CD4-positive, alpha-beta T cell treated with Interleukin-17A for 1 hour (primary cell): ENCODE results near the gene CGNL1.

ENCODE experiments used
- DNase-seq: peaks from one replicate; pipeline ENCODE4 v3.0.0-alpha.2; 2020

The CGNL1 gene

DNA sequence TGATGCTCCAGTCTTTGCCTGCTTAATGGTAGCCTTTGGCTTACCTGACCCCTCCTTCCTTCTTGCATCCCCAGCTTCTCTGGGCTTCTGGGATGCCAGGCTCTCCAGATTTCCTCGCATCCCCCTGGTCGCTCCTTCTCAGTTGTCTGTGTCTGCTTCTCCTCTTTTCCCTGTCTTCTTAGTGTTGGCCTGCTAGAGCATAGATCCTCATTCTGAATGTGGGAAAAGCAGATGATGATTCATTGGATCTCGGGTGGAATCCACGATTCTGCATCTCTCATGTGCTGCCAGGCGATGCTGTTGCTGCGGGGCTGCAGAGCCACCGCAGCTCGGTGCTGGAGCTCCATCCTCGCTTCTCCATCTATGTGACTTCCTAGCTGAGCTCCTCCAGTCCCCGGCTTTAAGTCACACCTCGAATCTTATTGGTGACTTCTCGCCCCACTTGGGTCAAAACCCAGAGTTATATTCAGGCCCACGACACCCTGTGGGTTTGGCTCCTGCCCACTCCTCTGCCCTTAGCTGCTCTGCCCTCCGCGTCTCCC, 47.4 kb downstream of the CGNL1 start:
- no peak for DNase-seq

DNA sequence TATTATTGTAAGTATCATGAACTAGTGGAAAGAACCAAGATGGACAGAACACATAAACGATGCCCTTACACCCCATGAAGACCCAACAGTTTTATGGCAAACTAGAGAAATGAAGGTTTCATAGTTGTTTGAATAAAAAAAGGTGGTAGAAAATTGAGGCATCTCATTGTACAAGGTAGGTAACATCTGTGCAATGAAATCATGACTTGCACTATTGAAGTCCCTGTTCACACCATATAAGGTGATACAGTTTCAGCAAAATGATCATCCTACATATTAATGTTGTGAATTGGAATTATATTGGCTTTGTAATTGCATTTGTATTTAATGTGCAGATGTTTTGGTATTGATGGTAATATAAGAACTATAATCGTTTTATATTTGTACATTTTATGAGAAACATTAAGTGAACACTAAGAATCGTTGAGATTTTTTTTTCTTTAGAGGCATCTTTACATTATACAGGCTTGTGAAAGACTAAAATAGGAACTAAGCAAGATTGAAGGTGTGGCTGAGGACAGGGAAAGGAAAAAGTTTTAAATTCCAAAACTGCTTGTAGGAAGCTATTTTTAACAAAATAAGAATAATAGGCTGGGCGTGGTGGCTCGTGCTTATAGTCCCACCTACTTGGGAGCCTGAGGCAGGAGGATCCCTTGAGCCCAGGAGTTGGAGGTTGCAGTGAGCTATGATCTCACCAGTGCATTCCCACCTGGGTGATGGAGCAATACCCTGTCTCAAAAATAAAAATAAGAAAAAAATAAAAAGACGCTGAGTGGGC, 48.5 kb downstream of the CGNL1 start:
- no peak for DNase-seq

DNA sequence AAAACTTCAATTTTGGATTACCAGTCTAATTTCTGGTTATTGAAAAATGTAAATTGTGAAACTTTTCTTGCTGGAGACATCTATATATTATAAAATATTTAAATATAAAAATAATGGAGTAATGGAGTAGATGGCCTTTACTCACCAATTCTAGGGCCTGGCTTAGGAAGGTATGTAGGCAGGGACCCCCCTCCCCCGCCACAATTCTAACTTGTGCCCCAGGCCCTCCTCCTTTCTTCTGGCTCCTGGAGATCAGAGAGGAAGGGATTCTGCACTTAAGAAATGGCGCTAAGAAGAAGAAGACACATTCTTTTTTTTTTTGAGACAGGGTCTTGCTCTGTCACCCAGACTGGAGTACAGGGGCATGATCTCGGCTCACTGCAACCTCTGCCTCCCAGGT, 49.5 kb downstream of the CGNL1 start:
- DNase-seq = no peak

DNA sequence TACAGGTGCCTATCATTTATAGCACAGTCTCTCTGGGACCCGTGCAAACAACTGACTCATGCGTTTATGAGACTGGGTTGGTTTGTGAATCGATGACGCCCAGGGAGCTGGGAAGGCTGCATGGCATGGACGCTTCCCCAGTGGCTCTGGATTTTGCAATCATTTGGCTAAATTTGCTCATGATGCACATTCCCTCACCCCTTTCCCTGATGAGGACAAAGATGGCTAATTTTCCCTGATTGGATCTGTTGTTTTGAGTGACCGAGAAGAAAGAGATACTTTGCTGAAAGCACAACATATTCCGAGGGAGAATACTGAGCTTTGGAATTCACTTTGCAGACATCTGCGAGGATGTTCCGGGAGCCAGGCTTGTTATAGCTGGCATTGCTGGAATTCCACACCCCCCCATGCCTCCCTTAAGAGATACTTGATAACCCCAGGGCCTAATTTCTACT, 51.1 kb downstream of the CGNL1 start:
- no peak for DNase-seq

DNA sequence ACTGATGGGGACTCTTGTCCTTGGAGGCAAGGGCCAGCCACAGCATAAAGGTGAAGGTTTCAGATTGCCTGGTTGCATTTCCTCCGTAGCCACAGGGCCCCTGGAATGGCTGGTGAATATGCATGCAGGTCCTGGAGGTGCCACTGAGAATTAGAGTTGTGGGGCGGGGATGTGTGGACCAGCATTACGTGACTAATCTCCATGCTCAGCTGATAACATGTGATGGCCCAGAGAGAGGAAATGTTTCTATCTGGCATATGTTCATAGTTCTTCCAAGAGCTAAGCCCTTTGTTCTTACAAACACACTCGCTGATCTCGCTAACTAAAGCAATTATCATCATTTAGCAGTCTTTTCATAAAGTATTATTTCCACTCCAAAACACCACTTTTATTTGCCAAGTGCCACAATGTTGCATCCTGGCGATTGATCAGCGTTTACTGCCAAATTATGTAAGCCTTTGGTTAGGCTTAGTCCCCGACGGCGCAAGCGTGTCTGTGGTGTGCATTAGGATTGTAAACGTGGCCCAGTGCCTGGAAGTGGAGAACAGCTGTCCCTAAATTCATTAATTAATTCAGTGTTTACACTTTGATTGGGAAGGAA, 55.9 kb downstream of the CGNL1 start:
- no peak for DNase-seq

DNA sequence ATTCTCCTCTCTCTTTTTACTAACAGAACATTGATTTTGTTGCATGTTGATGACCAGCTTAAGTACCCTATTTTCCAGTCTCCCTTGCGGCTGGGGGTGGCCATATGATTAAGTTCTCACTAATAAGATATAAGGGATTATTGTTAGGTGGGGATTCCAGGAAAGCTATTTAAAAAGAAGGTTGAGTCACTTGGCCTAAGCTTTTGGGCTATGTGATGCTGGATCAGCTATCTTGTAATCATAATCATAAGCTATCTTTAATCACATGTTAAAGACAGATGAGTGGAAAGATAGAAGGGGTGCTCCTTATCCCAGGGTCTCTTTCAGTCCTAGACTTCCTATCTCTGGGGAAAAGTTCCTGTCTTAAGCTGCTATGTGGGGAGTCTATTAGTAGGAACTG, 59.9 kb downstream of the CGNL1 start:
- no peak for DNase-seq

DNA sequence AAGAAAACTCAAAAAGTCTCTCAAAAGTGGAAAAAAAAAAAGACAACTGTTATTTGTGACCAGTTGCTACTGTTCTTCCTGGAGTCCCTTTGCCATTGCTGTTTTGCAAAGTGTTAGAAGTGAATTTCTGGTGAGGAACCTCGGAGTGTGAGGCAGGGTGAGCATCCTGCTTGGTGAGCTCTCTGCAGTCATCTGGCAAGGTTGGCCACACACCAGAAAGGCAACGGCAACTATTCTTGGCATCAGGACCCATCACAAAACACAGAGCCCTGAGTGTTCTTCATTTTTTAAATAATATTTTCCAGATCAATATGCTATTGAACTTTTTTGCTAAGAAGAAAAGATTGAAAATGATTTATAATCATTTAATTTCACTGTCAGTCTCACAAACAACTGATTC, 60.7 kb downstream of the CGNL1 start:
- no peak for DNase-seq

DNA sequence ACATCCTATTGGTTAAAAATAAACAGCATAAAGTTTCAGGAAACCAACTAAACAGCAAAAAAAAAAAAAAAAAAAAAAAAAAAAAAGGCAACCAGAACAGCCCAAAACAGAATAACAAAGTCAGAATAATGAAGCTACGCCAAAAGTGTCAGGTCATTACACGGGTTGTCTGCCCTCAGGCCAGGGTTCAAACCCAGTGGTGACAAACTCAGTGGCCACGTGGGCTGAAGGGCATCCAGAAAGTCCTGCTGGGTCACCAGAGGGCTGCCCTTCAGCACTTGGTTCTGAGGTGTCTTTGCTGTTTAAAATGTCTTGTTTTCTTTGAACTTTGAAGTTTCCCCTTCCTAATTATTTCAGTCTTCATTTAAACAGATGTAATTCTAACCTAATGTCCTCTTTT, 61.3 kb downstream of the CGNL1 start:
- DNase-seq = no peak

DNA sequence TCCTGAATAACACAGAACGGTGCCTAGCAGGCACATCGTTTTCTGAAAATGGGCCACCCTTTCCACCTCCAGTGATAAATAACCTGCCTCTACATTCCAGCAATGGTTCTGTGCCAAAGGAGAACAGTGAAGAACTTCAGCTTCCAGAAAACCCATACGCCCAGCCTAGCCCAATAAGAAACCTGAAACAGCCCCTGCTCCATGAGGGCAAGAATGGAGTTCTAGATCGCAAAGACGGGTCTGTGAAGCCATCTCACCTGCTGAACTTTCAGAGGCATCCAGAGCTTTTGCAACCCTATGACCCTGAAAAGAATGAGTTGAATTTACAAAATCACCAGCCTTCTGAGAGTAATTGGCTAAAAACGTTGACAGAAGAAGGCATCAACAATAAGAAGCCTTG, 61.9 kb downstream of the CGNL1 start:
- no peak for DNase-seq

DNA sequence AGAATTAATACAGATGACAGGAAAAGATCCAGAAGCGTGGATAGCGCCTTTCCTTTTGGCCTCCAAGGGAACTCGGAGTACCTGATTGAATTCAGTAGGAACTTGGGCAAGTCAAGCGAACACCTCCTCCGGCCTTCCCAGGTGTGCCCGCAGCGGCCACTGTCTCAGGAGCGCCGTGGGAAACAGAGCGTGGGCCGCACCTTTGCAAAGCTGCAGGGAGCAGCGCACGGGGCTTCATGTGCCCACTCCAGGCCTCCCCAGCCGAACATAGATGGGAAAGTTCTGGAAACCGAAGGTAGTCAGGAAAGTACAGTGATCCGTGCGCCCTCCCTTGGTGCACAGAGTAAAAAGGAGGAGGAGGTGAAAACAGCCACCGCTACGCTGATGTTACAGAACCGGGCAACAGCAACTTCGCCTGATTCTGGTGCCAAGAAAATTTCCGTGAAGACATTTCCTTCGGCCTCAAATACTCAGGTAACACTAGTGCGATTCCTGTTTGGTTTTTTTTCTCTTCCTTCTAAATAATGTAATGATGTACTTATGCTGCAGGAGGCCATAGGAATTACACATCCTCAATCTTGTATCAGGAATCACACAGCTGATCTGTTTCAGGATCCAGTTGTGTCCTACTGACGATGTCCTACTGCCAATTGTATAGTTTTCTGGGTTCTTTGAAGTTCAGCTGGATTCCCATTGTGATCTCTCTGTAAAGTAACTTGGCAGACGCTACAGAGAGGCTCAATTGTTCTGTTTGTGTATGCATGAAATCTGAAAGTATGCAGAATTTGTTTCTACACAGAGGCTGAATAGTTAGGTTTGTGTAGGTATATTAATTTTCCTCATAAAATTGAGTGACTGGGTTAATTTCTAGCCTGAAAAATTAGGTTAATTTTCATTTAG, 63.1 kb downstream of the CGNL1 start:
- no peak for DNase-seq

DNA sequence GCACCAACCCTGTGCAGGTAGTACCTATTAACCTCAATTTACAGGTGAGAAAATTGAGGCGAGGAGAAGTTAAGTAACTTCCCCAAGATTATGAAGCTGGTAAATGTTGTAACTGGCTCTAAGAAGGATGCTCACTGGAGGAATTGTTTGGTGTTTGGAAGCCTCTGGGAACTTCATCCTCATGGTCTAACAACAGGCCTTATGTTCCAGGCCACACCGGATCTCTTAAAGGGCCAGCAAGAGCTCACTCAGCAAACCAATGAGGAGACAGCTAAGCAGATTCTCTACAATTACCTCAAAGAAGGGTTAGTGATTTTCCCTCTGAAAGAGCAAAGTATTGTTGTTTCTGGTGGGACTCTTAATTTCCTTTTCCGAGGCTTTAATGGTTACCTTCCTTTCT, 63.9 kb downstream of the CGNL1 start:
- no peak for DNase-seq

DNA sequence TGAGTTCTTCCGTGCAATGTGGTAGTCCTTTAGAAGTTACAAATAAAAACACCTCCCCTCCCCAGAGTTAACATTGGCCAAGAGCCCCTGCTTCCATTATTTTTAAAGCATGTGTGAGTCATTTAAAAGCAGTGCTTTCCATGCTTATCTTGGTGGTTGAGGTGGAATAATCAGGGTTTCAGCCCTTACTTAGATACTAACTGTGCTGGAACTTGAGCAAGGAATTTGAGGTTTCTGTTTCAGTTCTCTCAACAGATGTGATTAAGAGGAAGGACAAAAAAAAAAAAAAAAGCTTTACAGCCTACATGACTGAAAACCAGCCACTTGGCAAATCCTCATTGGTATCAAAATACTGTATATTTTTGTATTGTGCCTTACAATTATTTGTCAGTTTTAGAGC, 64.5 kb downstream of the CGNL1 start:
- DNase-seq = no peak

DNA sequence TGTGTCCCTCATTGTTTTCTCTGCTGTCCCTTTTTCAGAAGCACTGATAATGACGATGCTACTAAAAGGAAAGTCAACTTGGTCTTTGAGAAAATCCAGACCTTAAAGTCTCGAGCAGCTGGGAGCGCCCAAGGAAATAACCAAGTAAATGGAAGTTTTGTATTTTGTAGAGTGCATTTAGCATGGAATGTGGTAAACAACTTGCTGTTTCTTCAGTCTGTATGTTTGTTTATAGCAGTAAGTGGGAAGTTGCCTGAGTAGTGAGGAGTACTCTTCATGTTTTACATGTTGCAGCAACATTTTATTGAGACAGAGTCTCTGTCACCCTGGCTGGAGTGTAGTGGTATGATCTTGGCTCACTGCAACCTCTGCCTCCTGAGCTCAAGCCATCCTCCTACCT, 66.0 kb downstream of the CGNL1 start:
- no peak for DNase-seq

DNA sequence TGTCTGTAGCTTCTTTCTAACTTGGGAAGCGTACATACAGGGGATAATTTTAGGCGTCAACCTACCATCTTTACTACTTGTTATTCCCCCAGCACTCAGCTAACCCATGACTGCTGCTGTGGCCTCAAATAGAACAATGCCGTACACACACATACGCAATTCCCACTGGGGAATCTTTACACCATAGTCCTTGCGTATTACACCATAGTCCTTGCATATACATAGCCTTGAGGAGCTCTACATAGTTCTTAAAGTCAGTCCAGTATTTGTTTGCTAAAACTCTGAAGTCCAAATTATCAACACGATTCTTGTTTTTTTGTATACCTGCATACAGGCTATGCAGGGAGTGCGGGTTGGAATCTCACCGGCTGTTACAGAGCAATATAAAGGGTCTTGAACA, 67.2 kb downstream of the CGNL1 start:
- no peak for DNase-seq

DNA sequence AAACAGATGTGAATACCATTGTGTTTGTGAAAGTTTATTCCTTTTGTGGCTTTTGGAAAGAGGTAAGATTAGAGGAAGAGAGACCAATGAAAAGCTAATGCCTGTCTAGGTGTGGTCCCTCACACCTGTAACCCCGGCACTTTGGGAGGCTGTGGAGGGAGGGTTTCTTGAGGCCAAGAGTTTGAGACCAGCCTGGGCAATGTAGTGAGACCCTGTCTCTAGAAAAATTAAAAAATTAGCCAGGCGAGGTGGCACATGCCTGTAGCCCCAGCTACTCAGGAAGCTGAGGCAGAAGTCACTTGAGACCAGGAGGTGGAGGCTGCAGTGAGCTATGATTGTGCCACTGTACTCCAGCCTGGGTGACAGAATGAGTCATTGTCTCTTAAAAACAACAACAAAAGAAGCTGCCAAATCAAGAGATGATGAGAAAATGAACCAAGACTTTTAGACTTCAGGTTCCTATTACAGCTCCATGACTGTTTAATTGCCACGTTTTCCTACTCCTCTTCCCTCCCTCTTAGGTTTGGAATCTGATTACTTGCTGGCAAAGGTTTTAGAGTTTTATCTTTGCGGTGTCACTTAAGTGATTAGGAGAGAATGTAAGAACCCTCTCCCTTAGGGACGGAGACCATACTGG, 68.7 kb downstream of the CGNL1 start:
- DNase-seq = no peak

DNA sequence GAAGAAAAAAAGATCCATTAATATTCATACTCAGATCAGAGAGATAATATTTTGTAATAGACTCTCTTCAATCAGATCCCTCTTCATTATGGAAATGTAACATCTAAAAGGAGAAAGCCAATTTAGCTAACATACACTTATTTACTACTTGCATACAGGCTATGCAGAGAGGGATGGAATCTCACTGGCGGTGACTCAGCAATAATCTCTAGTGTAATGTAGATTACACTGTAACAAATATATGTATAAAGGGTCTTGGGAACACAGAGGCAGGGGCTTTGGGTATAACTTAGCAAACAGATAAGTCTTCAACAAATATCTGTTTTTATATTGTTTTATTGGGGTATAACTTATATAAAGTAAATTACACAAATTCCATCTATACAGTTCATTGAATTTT, 69.6 kb downstream of the CGNL1 start:
- DNase-seq = no peak

DNA sequence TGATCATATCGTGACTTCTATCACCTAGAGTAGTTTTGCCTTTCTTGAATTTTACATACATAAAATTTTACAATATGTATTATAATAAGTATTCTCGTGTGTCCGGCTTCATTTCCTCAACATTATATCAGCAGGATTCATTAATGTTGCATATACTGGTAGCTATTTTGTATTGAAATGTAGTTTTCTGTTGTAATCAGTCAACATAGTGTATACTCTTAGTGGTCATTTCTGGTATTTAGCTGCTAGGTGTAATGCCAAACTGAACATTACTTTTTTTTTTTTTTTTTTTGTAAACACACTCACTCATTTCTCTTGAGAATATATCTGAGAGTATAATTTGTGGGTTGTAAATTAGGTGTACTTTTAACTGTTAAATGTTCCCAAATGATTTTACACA, 70.1 kb downstream of the CGNL1 start:
- no peak for DNase-seq

DNA sequence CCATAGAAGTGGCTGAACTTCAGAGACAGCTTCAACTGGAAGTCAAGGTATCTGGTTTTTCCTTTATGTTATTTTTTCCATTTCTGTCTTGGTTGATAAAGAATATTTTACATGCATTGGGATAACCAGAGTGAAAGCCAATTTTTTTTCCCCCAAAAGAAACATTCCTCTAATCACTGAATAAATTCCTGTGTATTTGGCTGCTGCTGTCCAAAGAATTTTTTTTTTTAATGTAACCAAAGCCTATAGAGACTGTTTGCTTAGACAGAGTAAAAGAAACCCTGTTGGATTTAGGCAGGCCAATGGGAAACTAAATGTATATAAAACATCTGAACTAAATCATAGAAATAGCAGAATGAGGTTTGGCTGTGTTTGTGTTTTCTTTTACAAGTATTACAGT, 75.2 kb downstream of the CGNL1 start:
- DNase-seq = no peak

DNA sequence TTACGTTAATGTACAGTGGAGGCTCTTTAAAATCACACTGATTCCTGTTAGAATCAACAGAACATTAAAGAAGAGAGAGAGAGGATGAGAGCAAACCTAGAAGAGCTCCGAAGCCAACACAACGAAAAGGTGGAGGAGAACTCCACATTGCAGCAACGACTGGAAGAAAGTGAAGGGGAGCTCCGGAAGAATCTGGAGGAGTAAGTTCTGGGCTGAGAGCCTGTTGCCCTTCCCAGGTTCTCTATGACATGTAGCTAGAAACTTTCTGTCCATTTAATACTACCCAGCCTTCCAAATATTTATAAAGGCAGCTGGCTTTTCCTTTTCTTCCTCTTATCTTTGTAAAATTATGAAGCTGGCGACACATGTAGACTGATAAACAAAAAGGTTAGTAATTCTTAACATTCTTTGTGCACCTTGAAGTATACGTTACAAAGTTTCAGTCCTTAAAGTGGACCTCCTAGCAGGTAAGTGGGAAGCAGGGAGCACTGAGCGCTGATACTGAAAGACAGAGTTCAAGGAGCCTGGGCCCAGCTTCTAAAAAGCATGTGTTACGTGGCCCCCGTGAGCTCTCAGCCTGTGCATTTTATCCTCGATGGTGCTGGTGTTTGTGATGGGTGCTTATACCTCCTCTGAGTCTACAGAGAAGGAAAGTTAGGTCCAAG, 75.9 kb downstream of the CGNL1 start:
- DNase-seq = no peak

DNA sequence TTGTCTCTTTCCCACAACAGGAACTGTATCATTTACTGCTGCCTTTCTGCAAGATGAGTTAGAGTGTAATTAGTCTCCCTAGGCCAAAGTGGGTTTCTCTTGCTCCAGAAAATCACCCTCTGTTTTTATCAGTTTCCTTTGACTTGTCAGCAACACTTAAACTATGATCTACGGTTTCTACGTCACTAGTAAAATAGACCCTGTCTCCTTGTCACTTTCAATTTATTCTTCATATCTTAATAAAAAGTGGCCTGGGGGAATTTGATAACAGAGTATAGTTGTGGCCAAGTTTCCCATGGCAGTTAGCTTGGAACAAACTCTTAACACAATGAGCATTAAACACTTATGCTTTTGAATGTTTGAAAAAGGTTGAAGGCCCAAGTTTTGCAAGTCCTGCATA, 79.6 kb downstream of the CGNL1 start:
- no peak for DNase-seq

DNA sequence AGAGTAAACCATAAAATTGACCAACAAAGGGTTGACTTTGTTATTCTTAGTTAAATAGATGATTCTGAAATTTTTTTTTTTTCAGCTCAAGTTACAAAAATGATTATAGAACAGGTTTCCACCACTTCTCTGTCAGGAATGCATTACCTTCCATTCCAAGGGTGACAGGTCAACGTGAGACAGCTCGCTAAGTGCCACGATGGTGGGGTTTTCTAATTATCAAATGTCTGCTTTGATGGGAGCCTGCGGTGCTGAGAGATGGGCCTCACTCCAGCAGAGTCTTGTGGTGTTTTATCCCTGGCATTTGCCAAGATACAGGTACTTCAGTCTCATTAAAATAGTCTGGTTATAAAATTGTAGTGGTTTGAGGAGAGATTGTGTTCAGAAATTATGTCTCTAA, 80.3 kb downstream of the CGNL1 start:
- no peak for DNase-seq

DNA sequence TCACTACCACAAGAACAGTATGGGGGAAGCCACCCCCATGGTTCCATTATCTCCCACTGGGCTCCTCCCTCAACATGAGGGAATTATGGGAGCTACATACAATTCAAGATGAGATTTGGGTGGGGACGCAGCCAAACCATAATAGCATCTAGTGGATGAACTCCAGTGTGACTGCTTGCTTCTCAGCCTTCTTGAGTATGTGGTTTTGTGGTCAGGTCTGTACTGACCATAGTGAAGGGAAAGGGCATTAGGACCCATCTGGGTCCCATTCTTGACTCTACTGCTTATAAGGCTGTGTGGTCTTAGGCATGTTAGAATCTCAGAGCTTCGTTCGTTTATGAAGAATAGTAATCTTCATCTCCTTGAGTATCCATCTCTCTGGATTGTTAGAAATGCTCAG, 81.4 kb downstream of the CGNL1 start:
- DNase-seq = no peak

DNA sequence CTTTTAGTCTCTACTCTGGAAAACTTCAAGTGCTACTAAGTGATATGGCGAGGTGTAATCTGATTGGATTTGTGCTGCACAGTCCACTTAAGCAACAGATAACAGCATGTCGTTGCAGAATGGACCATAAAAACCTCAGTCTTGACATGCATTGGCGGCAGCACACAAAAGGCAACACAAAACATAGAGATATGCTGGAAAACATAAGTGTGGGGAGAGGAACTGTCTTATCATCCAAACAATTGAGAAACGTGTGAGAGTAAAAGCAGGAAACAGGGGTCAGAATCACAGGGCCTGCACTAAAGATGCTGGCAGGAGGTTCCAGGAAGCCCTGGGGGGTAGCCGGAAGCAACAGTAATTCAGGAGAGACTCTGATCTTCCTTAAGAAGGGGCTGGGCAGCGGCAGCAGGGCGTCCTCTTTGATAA, 82.1 kb downstream of the CGNL1 start:
- DNase-seq = no peak
